ENCODE data around the gene IFNAR1. TPM values are rescaled to one million over a fixed set of nuclear protein-coding genes. Genes with fewer than 3 reads are reported as not detected.

The IFNAR1 gene
- total RNA-seq, 4 donors from 2014 or later = 12.4 to 19.3 (median 15.5) TPM

DNA sequence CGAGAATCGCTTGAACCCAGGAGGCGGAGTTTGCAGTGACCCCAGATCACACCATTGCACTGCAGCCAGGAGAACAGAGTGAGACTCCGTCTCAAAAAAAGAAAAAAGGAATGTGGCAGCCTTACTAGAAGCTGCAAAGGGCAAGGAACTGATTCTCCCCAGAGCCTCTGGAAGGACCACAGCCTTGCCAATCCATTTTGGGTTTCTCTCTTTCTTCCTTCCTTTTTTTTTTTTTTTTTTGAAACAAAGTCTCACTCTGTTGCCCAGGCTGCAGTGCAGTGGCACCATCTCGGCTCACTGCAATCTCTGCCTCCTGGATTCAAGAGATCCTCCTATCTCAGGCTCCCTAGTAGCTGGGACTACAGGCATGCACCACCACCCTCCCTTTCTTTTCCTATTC lies 68.6 kb downstream of the IFNAR1 start:
- TF ChIP-seq POLR2A (IDR thresholded peaks at IDR 0.05) (no peak), CTCF (IDR thresholded peaks at IDR 0.05) (no peak)
- no peaks in the 10 kb centered on the region for H3K27me3 ChIP-seq
- no peak overlapping the region for H3K27ac ChIP-seq
- H3K4me3 ChIP-seq = no peak overlapping the region
- no peaks in the 10 kb centered on the region for H3K36me3 ChIP-seq
- no peak for DNase-seq
- intact Hi-C loops (cut with DNase I) = no loop called here
- WGBS, 2 donors = 57 to 60% methylated on average over 5 of the region's 5 CpGs
- H3K4me1 ChIP-seq = peaks cover 19 to 81% (median 36%) of the 10 kb centered on the region in 3 donors
- no peaks in the 10 kb centered on the region for H3K9me3 ChIP-seq

- 42 to 78% methylated on average over 4 of the region's 8 CpGs for WGBS, 2 donors
- no peaks in the 10 kb centered on the region for H3K9me3 ChIP-seq
- H3K36me3 ChIP-seq = no peaks in the 10 kb centered on the region
- no peak overlapping the region for H3K27ac ChIP-seq
- DNase-seq = no peak
- no peaks in the 10 kb centered on the region for H3K27me3 ChIP-seq
- intact Hi-C loops (cut with DNase I) = no loop called here
- no peak overlapping the region for H3K4me3 ChIP-seq
- TF ChIP-seq POLR2A (IDR thresholded peaks at IDR 0.05) (no peak), CTCF (IDR thresholded peaks at IDR 0.05) (no peak)
- peaks cover 19 to 81% (median 36%) of the 10 kb centered on the region in 3 donors for H3K4me1 ChIP-seq
Observed at GRCh38 chr21:33394260-33394659, 69.5 kb downstream of the IFNAR1 start.

DNA sequence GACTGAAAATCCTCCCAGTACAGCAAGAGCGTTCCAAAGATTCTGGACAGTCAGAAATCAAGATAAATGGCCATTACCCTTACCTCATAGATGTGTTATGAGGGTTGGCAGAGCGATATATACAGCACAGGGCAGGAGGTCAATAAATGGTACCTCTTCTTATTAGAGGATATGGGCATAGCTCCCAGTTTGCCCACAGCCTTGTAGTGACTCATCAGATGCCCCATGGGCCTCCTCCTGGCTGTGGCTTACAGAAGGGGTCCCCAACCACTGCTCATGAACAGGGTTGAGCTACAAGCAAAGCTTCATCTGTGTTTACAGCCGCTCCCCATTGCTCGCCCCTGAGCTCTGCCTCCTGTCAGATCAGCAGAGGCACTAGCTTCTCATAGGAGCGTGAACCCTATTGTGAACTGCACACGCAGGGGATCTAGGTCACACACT lies 71.1 kb downstream of the IFNAR1 start:
- Histone ChIP-seq H3K4me1 (peaks cover 19 to 69% (median 28%) of the 10 kb centered on the region in 3 donors), H3K9me3 (no peaks in the 10 kb centered on the region), H3K27me3 (no peaks in the 10 kb centered on the region), H3K4me3 (no peak overlapping the region), H3K36me3 (no peaks in the 10 kb centered on the region), H3K27ac (peak overlapping the region in 3 of 4 donors; percentile 59 to 72 (median 71))
- intact Hi-C loops (cut with DNase I) = no loop called here
- WGBS, 2 donors = 33 to 56% methylated on average over 3 to 6 of the region's 6 CpGs
- no peak for TF ChIP-seq POLR2A (IDR thresholded peaks at IDR 0.05)
- DNase-seq = no peak

- intact Hi-C loops (cut with DNase I) = no loop called here
- no peaks in the 10 kb centered on the region for H3K36me3 ChIP-seq
- H3K27ac ChIP-seq = peak overlapping the region; percentile 34 to 72 (median 65)
- H3K4me3 ChIP-seq = no peak overlapping the region
- H3K4me1 ChIP-seq = peaks cover 19 to 64% (median 23%) of the 10 kb centered on the region in 3 donors
- TF ChIP-seq POLR2A (IDR thresholded peaks at IDR 0.05) = no peak
- TF ChIP-seq CTCF (IDR thresholded peaks at IDR 0.05) = no peak
- no peaks in the 10 kb centered on the region for H3K9me3 ChIP-seq
- no peak for DNase-seq
- no peaks in the 10 kb centered on the region for H3K27me3 ChIP-seq
- WGBS, 2 donors = 50 to 60% methylated on average over 6 of the region's 6 CpGs
Observed at GRCh38 chr21:33396436-33396835, 71.7 kb downstream of the IFNAR1 start.

DNA sequence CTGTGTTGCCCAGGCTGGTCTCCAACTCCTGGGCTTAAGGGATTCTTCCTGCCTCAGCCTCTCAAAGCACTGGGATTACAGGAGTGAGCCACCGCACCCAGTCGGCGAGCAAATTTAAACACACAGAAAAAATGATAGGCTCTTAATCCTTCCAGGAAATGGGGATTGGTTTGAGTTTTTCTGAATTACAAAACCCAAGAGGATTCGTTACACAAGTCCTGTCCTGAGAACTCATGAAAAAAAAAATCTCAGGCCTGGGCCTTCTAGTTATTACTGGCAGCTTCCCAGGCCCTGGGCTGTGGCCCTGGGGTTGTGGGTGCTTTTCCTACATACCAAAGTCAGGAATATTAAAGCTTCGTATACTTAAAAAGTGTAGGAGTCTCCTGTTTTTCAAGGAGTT lies 72.2 kb downstream of the IFNAR1 start:
- TF ChIP-seq CTCF (IDR thresholded peaks at IDR 0.05) (no peak), POLR2A (IDR thresholded peaks at IDR 0.05) (no peak)
- intact Hi-C loops (cut with DNase I) = no loop called here
- H3K27me3 ChIP-seq = no peaks in the 10 kb centered on the region
- DNase-seq = no peak
- no peak overlapping the region for H3K4me3 ChIP-seq
- no peaks in the 10 kb centered on the region for H3K36me3 ChIP-seq
- peaks cover 19 to 64% (median 23%) of the 10 kb centered on the region in 3 donors for H3K4me1 ChIP-seq
- WGBS, 2 donors = 12 to 26% methylated on average over 5 of the region's 5 CpGs
- H3K27ac ChIP-seq = peak overlapping the region; percentile 34 to 72 (median 62)
- H3K9me3 ChIP-seq = no peaks in the 10 kb centered on the region

DNA sequence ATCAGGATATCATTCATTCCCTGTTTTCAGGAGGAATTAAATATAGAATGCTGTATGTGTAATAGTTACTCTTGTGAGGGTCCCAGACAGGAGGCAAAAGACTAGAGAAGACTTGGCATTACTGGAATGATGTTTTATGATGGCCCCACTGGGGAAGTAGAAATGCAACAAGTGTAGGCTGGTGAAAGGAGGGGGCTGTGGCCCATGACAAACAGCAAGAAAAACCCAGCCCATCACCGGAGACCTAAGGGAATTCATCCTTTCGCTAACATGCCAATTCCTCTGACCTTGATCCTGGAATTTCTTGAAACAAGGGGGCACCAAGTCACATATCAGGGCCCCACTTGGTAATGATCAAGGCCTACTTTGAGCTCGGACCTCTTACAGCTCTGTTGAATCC lies 72.9 kb downstream of the IFNAR1 start:
- WGBS, 2 donors = 92 to 97% methylated on average over 2 to 3 of the region's 3 CpGs
- Histone ChIP-seq H3K9me3 (no peaks in the 10 kb centered on the region), H3K27ac (peak overlapping the region in 3 of 4 donors; percentile 34 to 72 (median 71)), H3K36me3 (no peaks in the 10 kb centered on the region), H3K4me3 (no peak overlapping the region), H3K4me1 (peaks cover 26 to 64% (median 27%) of the 10 kb centered on the region in 3 donors), H3K27me3 (no peaks in the 10 kb centered on the region)
- intact Hi-C loops (cut with DNase I) = no loop called here
- TF ChIP-seq CTCF (IDR thresholded peaks at IDR 0.05) = no peak
- no peak for TF ChIP-seq POLR2A (IDR thresholded peaks at IDR 0.05)
- DNase-seq = no peak
